ENCODE results near the gene TCHP. TPM values are rescaled to one million over a fixed set of nuclear protein-coding genes. Genes with fewer than 3 reads are reported as not detected.
A peak's percentile ranks its signal among the peaks of the same experiment; 100 is the strongest.

Gene TCHP
- total and polyA plus RNA-seq, 2 of the 13 experiments (the other 11 are each of a cell fraction or from before 2014, with no cell fraction given) = 6.7 to 12.2 TPM

GRCh38 chr12:109944561-109945359 lies 44.7 kb downstream of the TCHP start (continued):
- TF ChIP-seq POLR2A (IDR thresholded peaks at IDR 0.05; ENCODE audit: insufficient read depth in 1 of 2, low read depth in 2 of 2, low read length in 2 of 2) (no peak), STAG1 (CRISPR knock-in tag; IDR thresholded peaks at IDR 0.05) (peak; percentile 19; the same call in 1 of the 2 replicates), RBM39 (IDR thresholded peaks at IDR 0.05; ENCODE audit: low read depth, low read length, poor library complexity, severe bottlenecking) (no peak), PATZ1 (CRISPR knock-in tag; IDR thresholded peaks at IDR 0.05) (no peak), MAX (IDR thresholded peaks at IDR 0.05) (peak; percentile 91), FOXJ3 (CRISPR knock-in tag; IDR thresholded peaks at IDR 0.05; ENCODE audit: borderline replicate concordance) (no peak), ZBTB38 (CRISPR knock-in tag; IDR thresholded peaks at IDR 0.05) (peak; percentile 56; the same call in 1 of the 2 replicates), ZBED4 (CRISPR knock-in tag; IDR thresholded peaks at IDR 0.05; ENCODE audit: borderline replicate concordance) (no peak), ATRX (CRISPR knock-in tag; IDR thresholded peaks at IDR 0.05; ENCODE audit: borderline replicate concordance) (no peak), ZNF788 (CRISPR knock-in tag; IDR thresholded peaks at IDR 0.05; ENCODE audit: borderline replicate concordance) (0 out of 2 replicates have a peak, but pooled peaks have one; percentile 31), ZNF446 (CRISPR knock-in tag; IDR thresholded peaks at IDR 0.05) (no peak), HNRNPL (IDR thresholded peaks at IDR 0.05; ENCODE audit: low read depth, low read length) (no peak), SP4 (CRISPR knock-in tag; IDR thresholded peaks at IDR 0.05) (no peak), DMTF1 (CRISPR knock-in tag; IDR thresholded peaks at IDR 0.05) (no peak), MEIS2 (CRISPR knock-in tag; IDR thresholded peaks at IDR 0.05) (0 out of 2 replicates have a peak, but pooled peaks have one; percentile 30), ETS1 (CRISPR knock-in tag; IDR thresholded peaks at IDR 0.05) (no peak), MTERF4 (CRISPR knock-in tag; IDR thresholded peaks at IDR 0.05) (no peak), ZBTB1 (CRISPR knock-in tag; IDR thresholded peaks at IDR 0.05; ENCODE audit: borderline replicate concordance) (no peak)

Data from HepG2 (cell line).